Stimulated activated naive CD8-positive, alpha-beta T cell treated with anti-CD3 and anti-CD28 coated beads, Interleukin-15, Interleukin-2, amounts not matched to agents 100 U/mL and 50 U/mL, for 24 hours (primary cell): ENCODE data around the gene NBPF12.
"Not testable (repeated sequence)": the region's sequence is repeated elsewhere in the genome, so short reads cannot be mapped to it uniquely, and the experiment has no call there.

Experiments used
- ATAC-seq: fragments of 150-1000 bp; cut with Tn5 transposase; one replicate; pipeline ENCODE4 v1.10.0; 2021
- DNase-seq: peaks from one replicate; pipeline ENCODE4 v3.0.0; 2021

NBPF12 gene

GRCh38 chr1:146938242-146938902 lies at the start of gene NBPF12:
TSS of gene NBPF12 (plus strand) at chr1:146938324. CDS start at chr1:146960144, 21,820 bp downstream.
- ATAC-seq (peak; percentile 98), DNase-seq (peak; percentile 87)

DNA sequence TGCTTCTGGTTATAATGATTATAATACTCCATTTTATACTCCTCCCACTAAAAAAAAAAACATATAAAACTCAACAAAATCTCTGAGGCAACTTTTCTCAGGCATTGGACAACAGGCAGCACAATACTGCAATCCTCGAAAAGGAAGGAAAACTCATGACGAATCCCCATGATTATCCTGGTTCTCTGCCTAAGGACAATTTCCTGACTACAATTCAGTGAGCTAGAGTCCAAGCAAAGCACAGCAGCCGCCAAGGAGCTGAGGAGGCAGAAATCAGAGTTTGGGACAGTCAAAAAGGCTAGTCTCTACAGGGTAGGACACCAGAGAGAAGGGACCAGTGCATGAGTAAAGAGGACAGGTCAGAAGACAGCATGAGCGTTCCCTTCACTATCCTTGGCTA lies 46.8 kb upstream of the NBPF12 start:
- not testable (repeated sequence) for ATAC-seq, DNase-seq

DNA sequence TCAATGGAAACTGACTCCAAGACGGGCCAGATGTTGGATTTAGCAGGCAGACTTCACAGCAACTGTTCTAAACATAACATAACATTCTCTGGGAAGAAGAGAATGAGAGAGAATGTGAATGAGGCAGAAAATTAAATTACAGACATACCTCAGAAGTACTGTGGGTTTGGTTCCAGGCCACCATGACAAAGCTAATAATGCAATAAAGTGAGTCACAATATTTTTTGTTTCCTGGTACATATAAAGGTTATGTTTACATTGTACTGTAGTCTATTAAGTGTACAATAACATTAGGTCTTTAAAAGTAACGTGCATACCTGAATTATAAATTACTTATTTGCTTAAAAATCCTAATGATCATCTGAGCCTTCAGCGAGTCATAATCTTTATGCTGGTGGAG lies 45.8 kb upstream of the NBPF12 start:
- not testable (repeated sequence) for DNase-seq, ATAC-seq

DNA sequence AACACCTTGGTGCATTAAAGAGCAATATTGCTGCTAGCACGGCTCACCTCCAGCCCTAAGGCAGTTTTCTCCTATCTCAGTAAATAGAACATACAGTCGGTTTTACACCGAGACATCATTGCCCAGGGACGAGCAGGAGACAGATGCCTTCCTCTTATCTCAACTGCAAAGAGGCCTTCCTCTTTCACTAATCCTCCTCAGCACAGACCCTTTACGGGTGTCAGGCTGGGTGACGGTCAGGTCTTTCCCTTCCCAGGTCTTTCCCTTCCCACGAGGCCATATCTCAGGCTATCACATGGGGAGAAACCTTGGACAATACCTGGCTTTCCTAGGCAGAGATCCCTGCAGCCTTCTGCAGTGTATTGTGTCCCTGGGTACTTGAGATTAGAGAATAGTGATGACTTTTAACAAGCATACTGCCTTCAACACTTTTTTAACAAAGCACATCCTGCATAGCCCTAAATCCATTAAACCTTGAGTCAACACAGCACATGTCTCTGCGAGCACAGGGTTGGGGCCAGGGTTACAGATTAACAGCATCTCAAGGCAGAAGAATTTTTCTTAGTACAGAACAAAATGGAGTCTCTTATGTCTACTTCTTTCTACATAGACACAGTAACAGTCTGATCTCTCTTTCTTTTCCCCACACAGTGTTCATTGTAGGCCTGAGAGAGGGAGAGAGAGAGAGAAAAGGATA lies 30.4 kb upstream of the NBPF12 start:
- ATAC-seq, DNase-seq: not testable (repeated sequence)

GRCh38 chr1:146912975-146913374 lies 25.1 kb upstream of the NBPF12 start:
- ATAC-seq, DNase-seq: not testable (repeated sequence)

DNA sequence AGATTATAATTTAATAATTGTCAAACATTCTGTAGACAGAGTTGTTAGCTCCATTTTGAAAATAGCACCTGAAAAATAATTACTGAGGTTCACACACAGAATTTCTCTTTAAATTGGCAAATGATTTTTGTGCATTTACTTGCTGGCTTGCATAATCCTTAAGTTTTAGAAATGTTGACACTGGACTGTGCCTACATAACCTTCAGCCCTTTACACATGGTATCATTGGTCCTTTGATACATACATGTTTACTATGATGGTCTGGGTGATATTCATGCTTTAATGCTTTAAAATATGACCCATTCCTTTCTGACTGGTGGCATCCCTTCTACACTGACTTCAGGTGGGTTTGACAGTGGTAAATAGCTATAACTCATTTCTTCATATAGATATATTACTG lies 17.3 kb upstream of the NBPF12 start:
- not testable (repeated sequence) for ATAC-seq, DNase-seq

DNA sequence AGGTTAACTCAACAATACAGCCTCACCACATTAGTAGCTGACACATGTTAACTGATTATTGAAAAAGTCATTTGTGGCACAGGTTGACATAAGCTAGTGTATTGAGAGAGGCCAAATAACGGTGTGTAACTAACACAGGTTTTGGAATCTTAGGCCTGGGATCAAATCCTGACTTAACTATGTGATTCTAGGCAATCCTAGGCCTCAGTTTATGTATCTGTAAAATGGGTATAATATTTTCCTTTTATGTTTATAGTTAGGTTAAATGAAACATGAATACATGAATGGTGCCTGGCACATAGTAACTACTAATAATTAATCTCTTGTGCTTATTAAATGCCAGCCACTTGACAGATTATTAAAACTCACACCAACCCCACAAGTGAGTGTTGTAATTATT lies 15.5 kb upstream of the NBPF12 start:
- not testable (repeated sequence) for ATAC-seq, DNase-seq

DNA sequence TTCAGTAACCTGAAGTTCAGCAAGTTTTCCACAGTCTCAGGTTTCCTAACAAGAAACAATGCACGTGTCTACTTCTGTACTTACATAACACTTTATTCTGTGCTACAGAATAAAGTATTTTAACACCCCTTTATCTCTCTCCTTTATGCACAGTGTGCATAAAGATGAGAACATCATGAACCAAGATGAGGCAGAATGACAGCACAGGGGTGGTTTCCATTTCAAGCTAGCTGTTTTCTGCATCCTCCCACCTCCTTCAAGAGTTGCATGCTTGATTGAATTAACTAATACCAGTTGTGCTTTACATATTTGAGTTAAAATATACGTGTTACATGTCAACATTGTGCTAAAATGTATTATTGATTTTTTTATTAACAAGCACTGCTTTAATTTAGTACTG lies 14.0 kb upstream of the NBPF12 start:
- not testable (repeated sequence) for ATAC-seq, DNase-seq

- ATAC-seq, result peak; percentile 52
Measured at GRCh38 chr1:146926413-146926812, 11.7 kb upstream of the NBPF12 start.

DNA sequence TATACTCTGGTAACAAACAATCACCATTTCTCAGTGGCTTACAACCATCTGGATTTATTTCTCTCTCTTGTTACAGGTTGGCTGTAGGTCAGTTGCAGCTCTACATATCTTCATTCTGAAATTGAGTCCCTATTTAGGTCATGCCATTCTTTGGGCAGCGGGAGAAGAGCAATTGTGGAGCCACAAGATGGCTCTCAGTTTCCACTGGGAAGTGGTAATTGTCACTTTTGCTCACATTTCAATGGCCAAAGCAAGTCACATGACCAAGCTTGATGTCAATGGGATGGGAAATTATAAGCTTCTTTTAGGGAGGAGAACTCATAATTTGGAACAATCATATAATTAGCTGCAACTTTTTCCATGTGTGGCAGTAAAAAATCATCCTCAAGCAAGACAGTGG lies 7.9 kb upstream of the NBPF12 start:
- not testable (repeated sequence) for ATAC-seq, DNase-seq

More at GRCh38 chr1:146926413-146926812, 11.7 kb upstream of the NBPF12 start:
- not testable (repeated sequence) for DNase-seq

DNA sequence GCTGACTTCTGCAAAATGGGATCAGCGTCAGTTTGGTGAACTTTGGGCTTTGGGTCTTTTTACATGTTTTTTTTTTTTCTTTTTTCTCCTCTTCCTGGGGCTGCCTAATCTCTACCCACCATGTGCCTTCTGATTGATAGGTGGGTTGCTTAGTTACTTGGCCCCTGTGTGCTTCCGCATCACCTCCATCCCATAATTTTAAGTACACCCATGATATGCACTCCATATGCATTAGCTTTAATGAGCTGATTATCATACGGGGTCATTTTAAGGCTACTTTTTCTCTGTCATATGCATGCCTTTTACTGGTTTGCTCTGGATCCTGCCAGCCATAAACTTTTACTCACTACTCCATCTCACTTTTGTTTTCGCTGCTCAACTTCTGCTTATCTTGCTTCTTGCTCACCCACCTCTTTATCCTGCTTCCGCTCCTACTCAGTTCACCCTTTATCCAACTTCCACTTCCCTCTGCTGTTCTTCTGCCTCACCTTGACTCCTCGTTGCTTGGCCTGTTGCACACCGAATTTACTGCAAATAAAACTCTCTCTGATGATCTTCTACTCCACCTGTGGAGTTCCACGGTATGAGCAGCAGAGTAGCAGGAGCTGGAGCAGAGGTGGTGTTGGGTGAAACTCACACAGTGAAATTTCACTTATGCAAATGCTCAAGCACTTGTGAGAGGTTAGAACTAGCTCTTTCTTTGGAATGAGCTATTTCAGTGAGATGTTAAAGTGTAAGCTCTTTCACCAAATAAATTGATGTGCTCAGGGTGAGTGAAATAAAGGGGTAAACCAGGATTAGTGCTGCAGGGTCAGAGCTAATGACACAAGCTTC lies 3.5 kb upstream of the NBPF12 start:
- not testable (repeated sequence) for ATAC-seq, DNase-seq

DNA sequence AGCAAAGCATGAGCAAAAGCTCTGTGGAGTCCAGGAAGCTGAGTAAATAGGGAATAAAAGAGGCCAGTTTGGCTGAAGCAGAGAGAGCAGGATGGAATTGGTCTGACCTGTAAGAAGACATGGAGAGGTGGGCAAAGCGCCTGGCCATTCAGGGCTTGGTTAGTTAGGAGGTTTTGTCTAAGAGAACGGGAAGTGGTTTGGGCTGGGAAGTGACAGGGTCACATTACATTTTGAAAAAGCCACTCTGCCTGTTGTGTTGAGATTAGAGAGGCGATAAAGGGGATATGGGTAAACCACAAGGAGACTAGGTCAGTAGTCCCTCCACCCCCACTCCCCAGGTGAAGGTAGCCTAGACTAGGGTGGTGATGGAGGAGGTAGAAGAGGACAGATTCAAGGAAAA lies 662 bp upstream of the NBPF12 start:
- not testable (repeated sequence) for ATAC-seq, DNase-seq

- DNase-seq (peak; percentile 26), ATAC-seq (peak; percentile 12)
Measured at GRCh38 chr1:146938927-146939786, 1.0 kb downstream of the NBPF12 start.

GRCh38 chr1:146940293-146940692 lies 2.2 kb downstream of the NBPF12 start:
- ATAC-seq, DNase-seq: not testable (repeated sequence)

GRCh38 chr1:146943342-146943886 lies 5.3 kb downstream of the NBPF12 start:
- not testable (repeated sequence) for DNase-seq, ATAC-seq

GRCh38 chr1:146948127-146948526 lies 10.0 kb downstream of the NBPF12 start:
- not testable (repeated sequence) for DNase-seq, ATAC-seq

DNA sequence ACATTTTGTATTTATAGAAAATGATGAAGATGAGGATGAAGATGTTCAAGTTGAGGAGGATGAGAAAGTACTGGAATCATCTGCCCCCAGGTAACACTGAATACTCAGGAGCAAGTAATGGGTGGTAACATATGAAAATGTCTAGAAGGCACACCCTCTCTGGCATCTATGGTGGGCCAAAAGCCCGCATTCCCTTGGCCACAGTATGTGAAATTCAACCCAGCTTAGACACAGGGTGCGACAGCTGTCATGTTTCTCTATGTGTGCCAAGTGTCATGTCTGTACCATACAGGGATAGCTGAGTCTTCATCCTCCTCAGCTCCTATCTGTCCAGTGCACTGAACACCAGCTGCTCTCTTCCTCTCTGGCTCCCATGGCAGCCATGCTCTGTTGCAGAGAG lies 26.2 kb downstream of the NBPF12 start:
- not testable (repeated sequence) for ATAC-seq, DNase-seq

- DNase-seq, ATAC-seq: not testable (repeated sequence)
Measured at GRCh38 chr1:146966351-146966750, 28.2 kb downstream of the NBPF12 start.

DNA sequence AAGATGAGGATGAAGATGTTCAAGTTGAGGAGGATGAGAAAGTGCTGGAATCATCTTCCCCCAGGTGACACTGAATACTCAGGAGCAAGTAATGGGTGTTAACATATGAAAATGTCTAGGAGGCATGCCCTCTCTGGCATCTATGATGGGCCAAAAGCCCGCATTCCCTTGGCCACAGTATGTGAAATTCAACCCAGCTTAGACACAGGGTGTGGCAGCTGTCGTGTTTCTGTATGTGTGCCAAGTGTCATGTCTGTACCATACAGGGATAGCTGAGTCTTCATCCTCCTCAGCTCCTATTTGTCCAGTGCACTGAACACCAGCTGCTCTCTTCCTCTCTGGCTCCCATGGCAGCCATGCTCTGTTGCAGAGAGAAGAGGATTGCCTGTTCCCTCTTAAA lies 32.5 kb downstream of the NBPF12 start:
- not testable (repeated sequence) for DNase-seq

GRCh38 chr1:146972681-146973080 lies 34.6 kb downstream of the NBPF12 start:
- ATAC-seq, DNase-seq: not testable (repeated sequence)

More for the DNA sequence above, 32.5 kb downstream of the NBPF12 start:
- not testable (repeated sequence) for ATAC-seq

GRCh38 chr1:146985855-146986254 lies 47.7 kb downstream of the NBPF12 start:
- not testable (repeated sequence) for ATAC-seq, DNase-seq
